HG03439 (cell line): ENCODE measurements around the gene DCBLD1.
A peak's percentile ranks its signal among the peaks of the same experiment; 100 is the strongest.

Experiments used
- ATAC-seq: cut with Tn5 transposase; IDR thresholded peaks from one replicate; pipeline ENCODE4 v1.9.1; 2021; ENCODE audit warnings: mild to moderate bottlenecking, moderate library complexity; ENCODE audit not compliant: unreplicated experiment

DCBLD1 gene

GRCh38 chr6:117469791-117470190 lies 12.7 kb upstream of the DCBLD1 start:
- ATAC-seq, result no peak

- ATAC-seq, result no peak
These were observed 9.8 kb upstream of the DCBLD1 start for GRCh38 chr6:117472667-117473066.

GRCh38 chr6:117473401-117473800 lies 9.1 kb upstream of the DCBLD1 start:
- ATAC-seq, result no peak

- ATAC-seq, result no peak
These were observed 4.3 kb upstream of the DCBLD1 start for GRCh38 chr6:117477988-117478852.

- ATAC-seq, result no peak
These were observed 3.6 kb upstream of the DCBLD1 start for GRCh38 chr6:117478853-117479231.

- ATAC-seq, result no peak
These were observed 1.8 kb upstream of the DCBLD1 start for GRCh38 chr6:117480651-117481050.

GRCh38 chr6:117481278-117481925 lies 1.1 kb upstream of the DCBLD1 start:
- no peak for ATAC-seq

GRCh38 chr6:117481926-117482239 lies 591 bp upstream of the DCBLD1 start:
- ATAC-seq, result no peak

- ATAC-seq, result peak; percentile 17
These were observed 650 bp downstream of the DCBLD1 start for GRCh38 chr6:117483004-117483644.

- ATAC-seq, result no peak
These were observed 1.2 kb downstream of the DCBLD1 start for GRCh38 chr6:117483645-117484016.

GRCh38 chr6:117484052-117484646 lies 1.7 kb downstream of the DCBLD1 start:
- no peak for ATAC-seq

- ATAC-seq, result no peak
These were observed 3.0 kb downstream of the DCBLD1 start for GRCh38 chr6:117485433-117485832.

GRCh38 chr6:117487821-117488220 lies 5.3 kb downstream of the DCBLD1 start:
- ATAC-seq, result no peak

- no peak for ATAC-seq
These were observed 6.5 kb downstream of the DCBLD1 start for GRCh38 chr6:117489003-117489402.

GRCh38 chr6:117491916-117492315 lies 9.4 kb downstream of the DCBLD1 start:
- no peak for ATAC-seq

- ATAC-seq, result no peak
These were observed 11.0 kb downstream of the DCBLD1 start for GRCh38 chr6:117493470-117493869.

- no peak for ATAC-seq
These were observed 11.8 kb downstream of the DCBLD1 start for GRCh38 chr6:117494283-117494682.

GRCh38 chr6:117494694-117495318 lies 12.3 kb downstream of the DCBLD1 start:
- no peak for ATAC-seq

GRCh38 chr6:117495425-117495824 lies 13.0 kb downstream of the DCBLD1 start:
- no peak for ATAC-seq

- ATAC-seq, result no peak
These were observed 13.4 kb downstream of the DCBLD1 start for GRCh38 chr6:117495869-117496268.

GRCh38 chr6:117496383-117496990 lies 14.0 kb downstream of the DCBLD1 start:
- ATAC-seq, result peak; percentile 52
